Vagina (tissue), 2 donors: ENCODE data around the gene FAM131C. TPM values are rescaled to one million over a fixed set of nuclear protein-coding genes. Genes with fewer than 3 reads are reported as not detected.

Source experiments
- DNase-seq, 2 donors: peaks; one replicate each; pipeline ENCODE4 v3.0.0-alpha.2; 2017; ENCODE audit errors: extremely low spot score in 2 of 2
- H3K27ac ChIP-seq: fragments of 200-600 bp; sonication (generic); one replicate; pipeline ENCODE4 v1.5.1; 2019
- H3K27me3 ChIP-seq: fragments of 200-600 bp; sonication (generic); one replicate; pipeline ENCODE4 v1.5.1; 2019
- H3K36me3 ChIP-seq, 2 donors: fragments of 200-600 bp; sonication (generic); one replicate each; pipeline ENCODE4 v1.5.1; 2017 to 2019
- H3K4me1 ChIP-seq: fragments of 200-600 bp; sonication (generic); one replicate; pipeline ENCODE4 v1.5.1; 2019
- H3K4me3 ChIP-seq, 2 donors: fragments of 200-600 bp; sonication (generic); 1 replicate in 1 of 2; 2 replicates in 1 of 2; pipeline ENCODE4 v1.5.1; 2016 to 2019
- H3K9me3 ChIP-seq: fragments of 200-600 bp; sonication (generic); one replicate; pipeline ENCODE4 v1.5.1; 2019
- POLR2A ChIP-seq, 2 donors: fragments of 450-650 bp; IDR thresholded peaks; one replicate each; pipeline ENCODE4 v1.6.1; 2017; ENCODE audit warnings: antibody characterized with exemption in 2 of 2, mild to moderate bottlenecking in 2 of 2, moderate library complexity in 2 of 2
- POLR2AphosphoS5 ChIP-seq, 2 donors: sonication (generic); formaldehyde crosslinking; IDR thresholded peaks; one replicate each; pipeline ENCODE4 v1.9.0; 2017; ENCODE audit warnings: antibody characterized with exemption in 2 of 2, mild to moderate bottlenecking in 2 of 2, low read depth in 1 of 2; ENCODE audit not compliant: insufficient read depth in 1 of 2
- intact Hi-C: fragments of 100-400 bp; cut with DNase I; formaldehyde crosslinking; loops from one replicate; pipeline ENCODE4 v1.15.1; 2023
- total RNA-seq: library from RNA; depleted of rRNA; stranded (reverse); fragments of >200 nt; gene quantifications from one replicate; pipeline ENCODE4 v1.2.3, GENCODE V29; 2016
- TF ChIP-seq, protein P1 (sequence below), 3 experiments: fragments of 450-650 bp in 2 of 3; fragments of 200-600 bp in 1 of 3; sonication (generic) in 1 of 3; IDR thresholded peaks; one replicate each; pipeline ENCODE4 v1.5.1; 2017 to 2019; ENCODE audit warnings: antibody characterized with exemption in 3 of 3, mild to moderate bottlenecking in 2 of 3, moderate library complexity in 2 of 3

Gene FAM131C
- total RNA-seq, 1 donor from 2014 or later: 0.98 TPM

DNA sequence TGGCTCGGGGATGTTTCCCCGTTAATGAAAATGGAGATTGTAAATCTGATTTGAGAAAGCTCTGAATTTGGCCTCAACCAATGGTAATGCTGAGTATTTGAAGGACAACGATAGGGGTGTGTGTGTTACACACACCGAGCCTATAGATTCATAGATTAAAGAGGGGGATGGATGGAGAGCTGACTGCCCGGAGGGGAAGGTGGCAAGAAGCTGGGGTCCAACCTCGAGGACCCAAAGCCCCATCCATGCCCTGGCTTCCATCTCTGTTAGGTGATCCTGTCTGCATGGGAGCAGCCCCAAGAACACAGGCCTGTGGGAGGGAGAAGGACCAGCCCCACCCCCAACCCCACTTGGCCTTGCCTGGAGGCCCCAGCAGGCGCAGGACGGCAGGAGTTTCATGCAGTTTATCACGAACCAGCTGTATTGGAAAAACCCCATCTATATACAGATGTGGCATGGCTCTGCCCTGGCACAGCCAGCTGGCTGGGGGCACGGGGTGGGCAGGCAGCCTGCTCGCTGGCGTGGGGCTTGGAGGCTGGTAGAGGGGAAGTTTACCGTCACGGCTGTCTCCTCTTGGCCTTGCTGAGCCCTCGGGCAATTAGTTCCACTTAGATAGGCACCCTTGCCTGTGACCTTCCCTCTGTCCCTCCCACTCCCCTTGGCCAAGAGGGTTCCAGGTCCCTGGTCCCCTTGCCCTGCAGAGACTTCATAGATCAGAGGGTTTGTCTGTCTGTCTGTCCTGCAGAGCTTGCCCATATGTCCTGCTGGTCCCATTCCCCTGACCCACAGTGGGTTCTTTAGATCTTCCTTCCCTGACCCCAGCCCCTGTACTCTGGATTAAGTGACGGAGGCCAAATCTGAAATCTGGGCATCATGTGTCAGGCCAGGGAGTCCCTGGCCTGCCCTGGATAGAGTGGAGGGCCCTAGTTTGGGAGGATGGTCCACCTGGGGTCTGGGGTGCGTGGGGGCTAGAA lies 58.7 kb downstream of the FAM131C start:
- intact Hi-C loops: no loop called here
- no peak overlapping the region for H3K4me3 ChIP-seq
- no peaks in the 10 kb centered on the region for H3K9me3 ChIP-seq
- no peak for DNase-seq
- H3K27me3 ChIP-seq: no peaks in the 10 kb centered on the region
- peaks cover 66% of the 10 kb centered on the region for H3K4me1 ChIP-seq
- peak overlapping the region; percentile 94 for H3K27ac ChIP-seq
- H3K36me3 ChIP-seq: no peaks in the 10 kb centered on the region
- TF ChIP-seq POLR2AphosphoS5 (IDR thresholded peaks at IDR 0.05; ENCODE audit: insufficient read depth in 1 of 2, low read depth in 1 of 2): peak; percentile 32 to 61
- TF ChIP-seq, protein P1, sequence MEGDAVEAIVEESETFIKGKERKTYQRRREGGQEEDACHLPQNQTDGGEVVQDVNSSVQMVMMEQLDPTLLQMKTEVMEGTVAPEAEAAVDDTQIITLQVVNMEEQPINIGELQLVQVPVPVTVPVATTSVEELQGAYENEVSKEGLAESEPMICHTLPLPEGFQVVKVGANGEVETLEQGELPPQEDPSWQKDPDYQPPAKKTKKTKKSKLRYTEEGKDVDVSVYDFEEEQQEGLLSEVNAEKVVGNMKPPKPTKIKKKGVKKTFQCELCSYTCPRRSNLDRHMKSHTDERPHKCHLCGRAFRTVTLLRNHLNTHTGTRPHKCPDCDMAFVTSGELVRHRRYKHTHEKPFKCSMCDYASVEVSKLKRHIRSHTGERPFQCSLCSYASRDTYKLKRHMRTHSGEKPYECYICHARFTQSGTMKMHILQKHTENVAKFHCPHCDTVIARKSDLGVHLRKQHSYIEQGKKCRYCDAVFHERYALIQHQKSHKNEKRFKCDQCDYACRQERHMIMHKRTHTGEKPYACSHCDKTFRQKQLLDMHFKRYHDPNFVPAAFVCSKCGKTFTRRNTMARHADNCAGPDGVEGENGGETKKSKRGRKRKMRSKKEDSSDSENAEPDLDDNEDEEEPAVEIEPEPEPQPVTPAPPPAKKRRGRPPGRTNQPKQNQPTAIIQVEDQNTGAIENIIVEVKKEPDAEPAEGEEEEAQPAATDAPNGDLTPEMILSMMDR (IDR thresholded peaks at IDR 0.05): no peak

- H3K27ac ChIP-seq: peak overlapping the region; percentile 94
- intact Hi-C loops: no loop called here
- DNase-seq: no peak
- H3K4me3 ChIP-seq: peak overlapping the region in 1 of 2 donors; percentile 38
- H3K9me3 ChIP-seq: no peaks in the 10 kb centered on the region
- H3K4me1 ChIP-seq: peaks cover 59% of the 10 kb centered on the region
- H3K36me3 ChIP-seq: no peaks in the 10 kb centered on the region
- TF ChIP-seq POLR2AphosphoS5 (IDR thresholded peaks at IDR 0.05; ENCODE audit: insufficient read depth in 1 of 2, low read depth in 1 of 2): no peak
- TF ChIP-seq, protein P1 (IDR thresholded peaks at IDR 0.05): no peak
- TF ChIP-seq POLR2A (IDR thresholded peaks at IDR 0.05): no peak
- no peaks in the 10 kb centered on the region for H3K27me3 ChIP-seq
Measured at GRCh38 chr1:16013908-16014258, 59.6 kb downstream of the FAM131C start.

GRCh38 chr1:16013220-16013907 lies 60.1 kb downstream of the FAM131C start:
- H3K27ac ChIP-seq: peak overlapping the region; percentile 94
- H3K9me3 ChIP-seq: no peaks in the 10 kb centered on the region
- no peak for TF ChIP-seq POLR2A (IDR thresholded peaks at IDR 0.05)
- TF ChIP-seq POLR2AphosphoS5 (IDR thresholded peaks at IDR 0.05; ENCODE audit: insufficient read depth in 1 of 2, low read depth in 1 of 2): peak in 1 of 2 donors; percentile 76
- TF ChIP-seq, protein P1 (IDR thresholded peaks at IDR 0.05): no peak
- H3K4me1 ChIP-seq: peaks cover 54% of the 10 kb centered on the region
- H3K36me3 ChIP-seq: no peaks in the 10 kb centered on the region
- H3K4me3 ChIP-seq: peak overlapping the region; percentile 38 to 40
- H3K27me3 ChIP-seq: no peaks in the 10 kb centered on the region
- no peak for DNase-seq
- intact Hi-C loops: no loop called here

- intact Hi-C loops: no loop called here
- H3K9me3 ChIP-seq: no peaks in the 10 kb centered on the region
- H3K36me3 ChIP-seq: no peaks in the 10 kb centered on the region
- no peaks in the 10 kb centered on the region for H3K27me3 ChIP-seq
- H3K4me1 ChIP-seq: peaks cover 47% of the 10 kb centered on the region
- no peak for TF ChIP-seq POLR2AphosphoS5 (IDR thresholded peaks at IDR 0.05; ENCODE audit: insufficient read depth in 1 of 2, low read depth in 1 of 2)
- TF ChIP-seq, protein P1 (IDR thresholded peaks at IDR 0.05): no peak
- no peak for TF ChIP-seq POLR2A (IDR thresholded peaks at IDR 0.05)
- peak overlapping the region; percentile 38 to 40 for H3K4me3 ChIP-seq
- no peak for DNase-seq
- peak overlapping the region; percentile 94 for H3K27ac ChIP-seq
Measured at GRCh38 chr1:16012590-16013219, 60.7 kb downstream of the FAM131C start.
